Suprapubic skin (tissue), 4 donors: ENCODE measurements around the gene SATL1.

Experiments
- CTCF ChIP-seq, 2 donors: fragments of 200-600 bp in 1 of 2; fragments of 450-650 bp in 1 of 2; sonication (generic) in 1 of 2; IDR thresholded peaks; one replicate each; pipeline ENCODE4 v1.5.1; 2016 to 2019; ENCODE audit warnings: antibody characterized with exemption in 2 of 2, mild to moderate bottlenecking in 1 of 2, moderate library complexity in 1 of 2
- EP300 ChIP-seq: sonication (generic); formaldehyde crosslinking; IDR thresholded peaks from one replicate; pipeline ENCODE4 v1.6.1; 2017; ENCODE audit warnings: antibody characterized with exemption
- POLR2A ChIP-seq, 2 donors: fragments of 450-650 bp; IDR thresholded peaks; one replicate each; pipeline ENCODE4 v1.6.1; 2017; ENCODE audit warnings: antibody characterized with exemption in 2 of 2, mild to moderate bottlenecking in 2 of 2, moderate library complexity in 2 of 2
- POLR2AphosphoS5 ChIP-seq, 3 donors: sonication (generic); formaldehyde crosslinking; IDR thresholded peaks; one replicate each; pipeline ENCODE4 v1.6.1; 2017; ENCODE audit warnings: antibody characterized with exemption in 3 of 3

GRCh38 chrX:85112293-85112692 lies 131.3 kb downstream of the SATL1 start:
- TF ChIP-seq CTCF (IDR thresholded peaks at IDR 0.05) (no peak), EP300 (no peak), POLR2A (IDR thresholded peaks at IDR 0.05) (no peak), POLR2AphosphoS5 (IDR thresholded peaks at IDR 0.05) (no peak)
